ENCODE results near the gene B3GALT2. TPM values are rescaled to one million over a fixed set of nuclear protein-coding genes. Genes with fewer than 3 reads are reported as not detected.

B3GALT2 gene
- total RNA-seq, 1 experiment from 2014 or later = not detected

- no peak for DNase-seq (ENCODE audit: low spot score)
- H3K36me3 Mint-ChIP-seq = peaks cover 24% of the 10 kb centered on the region
- CTCF ChIA-PET = no interaction called here
Observed at GRCh38 chr1:193212637-193213036, 26.2 kb upstream of the B3GALT2 start.

More at GRCh38 chr1:193212637-193213036, 26.2 kb upstream of the B3GALT2 start:
- H3K9me3 Mint-ChIP-seq = peaks cover under 1% of the 10 kb centered on the region
- peaks cover 36% of the 10 kb centered on the region for H3K4me1 Mint-ChIP-seq
- ATAC-seq = no peak
- POLR2A ChIA-PET = no interaction called here
- no peak overlapping the region for H3K27ac Mint-ChIP-seq
- H3K27me3 Mint-ChIP-seq (ENCODE audit: low read depth) = no peaks in the 10 kb centered on the region
- TF ChIP-seq ZNF263 (CRISPR knock-in tag; IDR thresholded peaks at IDR 0.05; ENCODE audit: low read depth) (no peak), ATF6 (CRISPR knock-in tag; IDR thresholded peaks at IDR 0.05) (no peak), PREB (CRISPR knock-in tag; IDR thresholded peaks at IDR 0.05; ENCODE audit: borderline replicate concordance) (no peak), SMAD4 (CRISPR knock-in tag; IDR thresholded peaks at IDR 0.05) (no peak), SMAD3 (CRISPR knock-in tag; IDR thresholded peaks at IDR 0.05; ENCODE audit: borderline replicate concordance) (no peak), NFE2L1 (CRISPR knock-in tag; IDR thresholded peaks at IDR 0.05) (no peak), NR2C2 (CRISPR knock-in tag; IDR thresholded peaks at IDR 0.05) (no peak), ZNF423 (CRISPR knock-in tag; IDR thresholded peaks at IDR 0.05) (no peak), ZNF416 (CRISPR knock-in tag; IDR thresholded peaks at IDR 0.05) (no peak), CREB1 (CRISPR knock-in tag; IDR thresholded peaks at IDR 0.05) (no peak), GRHL2 (CRISPR knock-in tag; IDR thresholded peaks at IDR 0.05; ENCODE audit: insufficient replicate concordance, severe bottlenecking) (no peak), JUN (CRISPR knock-in tag; IDR thresholded peaks at IDR 0.05) (no peak), ATF1 (CRISPR knock-in tag; IDR thresholded peaks at IDR 0.05) (no peak)
- TF ChIP-seq, protein P1, sequence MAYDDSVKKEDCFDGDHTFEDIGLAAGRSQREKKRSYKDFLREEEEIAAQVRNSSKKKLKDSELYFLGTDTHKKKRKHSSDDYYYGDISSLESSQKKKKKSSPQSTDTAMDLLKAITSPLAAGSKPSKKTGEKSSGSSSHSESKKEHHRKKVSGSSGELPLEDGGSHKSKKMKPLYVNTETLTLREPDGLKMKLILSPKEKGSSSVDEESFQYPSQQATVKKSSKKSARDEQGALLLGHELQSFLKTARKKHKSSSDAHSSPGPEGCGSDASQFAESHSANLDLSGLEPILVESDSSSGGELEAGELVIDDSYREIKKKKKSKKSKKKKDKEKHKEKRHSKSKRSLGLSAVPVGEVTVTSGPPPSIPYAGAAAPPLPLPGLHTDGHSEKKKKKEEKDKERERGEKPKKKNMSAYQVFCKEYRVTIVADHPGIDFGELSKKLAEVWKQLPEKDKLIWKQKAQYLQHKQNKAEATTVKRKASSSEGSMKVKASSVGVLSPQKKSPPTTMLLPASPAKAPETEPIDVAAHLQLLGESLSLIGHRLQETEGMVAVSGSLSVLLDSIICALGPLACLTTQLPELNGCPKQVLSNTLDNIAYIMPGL (CRISPR knock-in tag; IDR thresholded peaks at IDR 0.05) = no peak
- TF ChIP-seq, protein P2, sequence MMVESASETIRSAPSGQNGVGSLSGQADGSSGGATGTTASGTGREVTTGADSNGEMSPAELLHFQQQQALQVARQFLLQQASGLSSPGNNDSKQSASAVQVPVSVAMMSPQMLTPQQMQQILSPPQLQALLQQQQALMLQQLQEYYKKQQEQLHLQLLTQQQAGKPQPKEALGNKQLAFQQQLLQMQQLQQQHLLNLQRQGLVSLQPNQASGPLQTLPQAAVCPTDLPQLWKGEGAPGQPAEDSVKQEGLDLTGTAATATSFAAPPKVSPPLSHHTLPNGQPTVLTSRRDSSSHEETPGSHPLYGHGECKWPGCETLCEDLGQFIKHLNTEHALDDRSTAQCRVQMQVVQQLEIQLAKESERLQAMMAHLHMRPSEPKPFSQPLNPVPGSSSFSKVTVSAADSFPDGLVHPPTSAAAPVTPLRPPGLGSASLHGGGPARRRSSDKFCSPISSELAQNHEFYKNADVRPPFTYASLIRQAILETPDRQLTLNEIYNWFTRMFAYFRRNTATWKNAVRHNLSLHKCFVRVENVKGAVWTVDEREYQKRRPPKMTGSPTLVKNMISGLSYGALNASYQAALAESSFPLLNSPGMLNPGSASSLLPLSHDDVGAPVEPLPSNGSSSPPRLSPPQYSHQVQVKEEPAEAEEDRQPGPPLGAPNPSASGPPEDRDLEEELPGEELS (CRISPR knock-in tag; IDR thresholded peaks at IDR 0.05) = no peak
- TF ChIP-seq, protein P3, sequence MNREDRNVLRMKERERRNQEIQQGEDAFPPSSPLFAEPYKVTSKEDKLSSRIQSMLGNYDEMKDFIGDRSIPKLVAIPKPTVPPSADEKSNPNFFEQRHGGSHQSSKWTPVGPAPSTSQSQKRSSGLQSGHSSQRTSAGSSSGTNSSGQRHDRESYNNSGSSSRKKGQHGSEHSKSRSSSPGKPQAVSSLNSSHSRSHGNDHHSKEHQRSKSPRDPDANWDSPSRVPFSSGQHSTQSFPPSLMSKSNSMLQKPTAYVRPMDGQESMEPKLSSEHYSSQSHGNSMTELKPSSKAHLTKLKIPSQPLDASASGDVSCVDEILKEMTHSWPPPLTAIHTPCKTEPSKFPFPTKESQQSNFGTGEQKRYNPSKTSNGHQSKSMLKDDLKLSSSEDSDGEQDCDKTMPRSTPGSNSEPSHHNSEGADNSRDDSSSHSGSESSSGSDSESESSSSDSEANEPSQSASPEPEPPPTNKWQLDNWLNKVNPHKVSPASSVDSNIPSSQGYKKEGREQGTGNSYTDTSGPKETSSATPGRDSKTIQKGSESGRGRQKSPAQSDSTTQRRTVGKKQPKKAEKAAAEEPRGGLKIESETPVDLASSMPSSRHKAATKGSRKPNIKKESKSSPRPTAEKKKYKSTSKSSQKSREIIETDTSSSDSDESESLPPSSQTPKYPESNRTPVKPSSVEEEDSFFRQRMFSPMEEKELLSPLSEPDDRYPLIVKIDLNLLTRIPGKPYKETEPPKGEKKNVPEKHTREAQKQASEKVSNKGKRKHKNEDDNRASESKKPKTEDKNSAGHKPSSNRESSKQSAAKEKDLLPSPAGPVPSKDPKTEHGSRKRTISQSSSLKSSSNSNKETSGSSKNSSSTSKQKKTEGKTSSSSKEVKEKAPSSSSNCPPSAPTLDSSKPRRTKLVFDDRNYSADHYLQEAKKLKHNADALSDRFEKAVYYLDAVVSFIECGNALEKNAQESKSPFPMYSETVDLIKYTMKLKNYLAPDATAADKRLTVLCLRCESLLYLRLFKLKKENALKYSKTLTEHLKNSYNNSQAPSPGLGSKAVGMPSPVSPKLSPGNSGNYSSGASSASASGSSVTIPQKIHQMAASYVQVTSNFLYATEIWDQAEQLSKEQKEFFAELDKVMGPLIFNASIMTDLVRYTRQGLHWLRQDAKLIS (CRISPR knock-in tag; IDR thresholded peaks at IDR 0.05; ENCODE audit: borderline replicate concordance) = no peak
- TF ChIP-seq, protein P4, sequence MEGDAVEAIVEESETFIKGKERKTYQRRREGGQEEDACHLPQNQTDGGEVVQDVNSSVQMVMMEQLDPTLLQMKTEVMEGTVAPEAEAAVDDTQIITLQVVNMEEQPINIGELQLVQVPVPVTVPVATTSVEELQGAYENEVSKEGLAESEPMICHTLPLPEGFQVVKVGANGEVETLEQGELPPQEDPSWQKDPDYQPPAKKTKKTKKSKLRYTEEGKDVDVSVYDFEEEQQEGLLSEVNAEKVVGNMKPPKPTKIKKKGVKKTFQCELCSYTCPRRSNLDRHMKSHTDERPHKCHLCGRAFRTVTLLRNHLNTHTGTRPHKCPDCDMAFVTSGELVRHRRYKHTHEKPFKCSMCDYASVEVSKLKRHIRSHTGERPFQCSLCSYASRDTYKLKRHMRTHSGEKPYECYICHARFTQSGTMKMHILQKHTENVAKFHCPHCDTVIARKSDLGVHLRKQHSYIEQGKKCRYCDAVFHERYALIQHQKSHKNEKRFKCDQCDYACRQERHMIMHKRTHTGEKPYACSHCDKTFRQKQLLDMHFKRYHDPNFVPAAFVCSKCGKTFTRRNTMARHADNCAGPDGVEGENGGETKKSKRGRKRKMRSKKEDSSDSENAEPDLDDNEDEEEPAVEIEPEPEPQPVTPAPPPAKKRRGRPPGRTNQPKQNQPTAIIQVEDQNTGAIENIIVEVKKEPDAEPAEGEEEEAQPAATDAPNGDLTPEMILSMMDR (IDR thresholded peaks at IDR 0.05) = no peak
- TF ChIP-seq, protein P5, sequence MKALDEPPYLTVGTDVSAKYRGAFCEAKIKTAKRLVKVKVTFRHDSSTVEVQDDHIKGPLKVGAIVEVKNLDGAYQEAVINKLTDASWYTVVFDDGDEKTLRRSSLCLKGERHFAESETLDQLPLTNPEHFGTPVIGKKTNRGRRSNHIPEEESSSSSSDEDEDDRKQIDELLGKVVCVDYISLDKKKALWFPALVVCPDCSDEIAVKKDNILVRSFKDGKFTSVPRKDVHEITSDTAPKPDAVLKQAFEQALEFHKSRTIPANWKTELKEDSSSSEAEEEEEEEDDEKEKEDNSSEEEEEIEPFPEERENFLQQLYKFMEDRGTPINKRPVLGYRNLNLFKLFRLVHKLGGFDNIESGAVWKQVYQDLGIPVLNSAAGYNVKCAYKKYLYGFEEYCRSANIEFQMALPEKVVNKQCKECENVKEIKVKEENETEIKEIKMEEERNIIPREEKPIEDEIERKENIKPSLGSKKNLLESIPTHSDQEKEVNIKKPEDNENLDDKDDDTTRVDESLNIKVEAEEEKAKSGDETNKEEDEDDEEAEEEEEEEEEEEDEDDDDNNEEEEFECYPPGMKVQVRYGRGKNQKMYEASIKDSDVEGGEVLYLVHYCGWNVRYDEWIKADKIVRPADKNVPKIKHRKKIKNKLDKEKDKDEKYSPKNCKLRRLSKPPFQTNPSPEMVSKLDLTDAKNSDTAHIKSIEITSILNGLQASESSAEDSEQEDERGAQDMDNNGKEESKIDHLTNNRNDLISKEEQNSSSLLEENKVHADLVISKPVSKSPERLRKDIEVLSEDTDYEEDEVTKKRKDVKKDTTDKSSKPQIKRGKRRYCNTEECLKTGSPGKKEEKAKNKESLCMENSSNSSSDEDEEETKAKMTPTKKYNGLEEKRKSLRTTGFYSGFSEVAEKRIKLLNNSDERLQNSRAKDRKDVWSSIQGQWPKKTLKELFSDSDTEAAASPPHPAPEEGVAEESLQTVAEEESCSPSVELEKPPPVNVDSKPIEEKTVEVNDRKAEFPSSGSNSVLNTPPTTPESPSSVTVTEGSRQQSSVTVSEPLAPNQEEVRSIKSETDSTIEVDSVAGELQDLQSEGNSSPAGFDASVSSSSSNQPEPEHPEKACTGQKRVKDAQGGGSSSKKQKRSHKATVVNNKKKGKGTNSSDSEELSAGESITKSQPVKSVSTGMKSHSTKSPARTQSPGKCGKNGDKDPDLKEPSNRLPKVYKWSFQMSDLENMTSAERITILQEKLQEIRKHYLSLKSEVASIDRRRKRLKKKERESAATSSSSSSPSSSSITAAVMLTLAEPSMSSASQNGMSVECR (CRISPR knock-in tag; IDR thresholded peaks at IDR 0.05; ENCODE audit: borderline replicate concordance) = no peak
- no peak overlapping the region for H3K4me3 Mint-ChIP-seq
